Loucy (cell line): Measurements from ENCODE around the gene WDR49.

Experiments
- CTCF ChIP-seq: fragments of 200-600 bp; sonication (generic); conservative IDR thresholded peaks from 2 replicates; pipeline ENCODE4 v1.5.1; 2014; ENCODE audit warnings: mild to moderate bottlenecking, antibody characterized with exemption, low read length
- EZH2phosphoT487 ChIP-seq: fragments of 200-600 bp; IDR thresholded peaks from 2 replicates; pipeline ENCODE4 v1.6.1; 2018; ENCODE audit warnings: antibody characterized with exemption, mild to moderate bottlenecking, moderate library complexity, borderline replicate concordance

GRCh38 chr3:167575000-167575600 is 78.6 kb downstream of the WDR49 start:
- TF ChIP-seq CTCF (no peak), EZH2phosphoT487 (no peak)
